GM10248 (cell line): Measurements from ENCODE around the gene FGF14.

Source experiments
- CTCF ChIA-PET: fragments of 300-600 bp; sonication (Branson Sonifier 250); formaldehyde crosslinking; extraction: SDS; loops from one replicate; lab custom pipeline; 2021; ENCODE audit warnings: antibody characterized with exemption; lab: Yijun Ruan, JAX
- POLR2A ChIA-PET: fragments of 350-650 bp; sonication (Branson Sonifier 250); formaldehyde crosslinking; extraction: SDS; loops from one replicate; lab custom pipeline; 2020; ENCODE audit warnings: antibody characterized with exemption; lab: Yijun Ruan, JAX
- DNase-seq: peaks from one replicate; pipeline ENCODE4 v3.0.0; 2012; ENCODE audit errors: extremely low spot score
- TF ChIP-seq, protein P1 (sequence below): IDR thresholded peaks from 2 replicates; pipeline ENCODE4 v1.5.1; 2012; ENCODE audit warnings: mild to moderate bottlenecking, low read depth; ENCODE audit errors: extremely low read depth, missing control alignments, control extremely low read depth

The FGF14 gene

DNA sequence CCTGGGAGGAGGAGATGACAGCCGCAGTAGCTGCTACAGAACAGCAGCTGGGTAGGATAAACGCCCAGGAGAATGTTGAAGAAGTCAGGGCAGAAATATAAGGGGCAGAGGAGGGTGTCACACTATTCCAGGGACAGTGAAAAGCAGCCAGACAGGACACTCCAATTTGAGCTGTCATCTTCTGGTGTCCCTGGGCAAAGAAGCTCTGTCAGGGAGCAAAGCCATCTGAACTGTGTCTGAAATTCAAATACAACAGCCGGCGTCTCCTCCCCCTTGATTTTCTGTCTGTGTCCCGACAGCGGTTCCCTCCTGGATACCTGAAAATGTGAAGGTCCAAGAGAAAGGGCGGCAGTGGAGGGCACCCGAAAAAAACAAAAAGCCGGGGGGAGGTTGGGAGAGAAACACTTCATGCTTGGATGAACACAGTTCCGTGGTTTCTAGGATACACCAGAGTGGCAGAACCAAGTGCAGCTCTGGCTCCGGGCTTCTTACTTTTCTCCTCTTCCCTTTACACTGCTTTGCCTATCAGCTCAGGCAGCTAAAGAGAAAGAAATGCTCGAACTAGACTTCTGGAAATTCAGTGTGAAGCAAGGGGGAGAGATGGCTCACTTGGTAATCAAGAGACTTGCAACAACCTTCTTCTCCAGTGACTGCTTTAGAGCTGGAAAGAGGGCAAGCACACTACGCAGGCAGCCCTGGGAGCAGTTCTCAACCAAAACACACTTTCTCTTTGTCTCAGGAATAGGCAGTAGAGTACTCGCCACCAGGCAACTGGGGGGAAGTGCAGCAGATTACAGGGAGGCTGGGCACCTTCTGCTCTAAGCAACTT lies 483.8 kb downstream of the FGF14 start:
- CTCF ChIA-PET: no interaction called here
- DNase-seq: no peak
- TF ChIP-seq, protein P1, sequence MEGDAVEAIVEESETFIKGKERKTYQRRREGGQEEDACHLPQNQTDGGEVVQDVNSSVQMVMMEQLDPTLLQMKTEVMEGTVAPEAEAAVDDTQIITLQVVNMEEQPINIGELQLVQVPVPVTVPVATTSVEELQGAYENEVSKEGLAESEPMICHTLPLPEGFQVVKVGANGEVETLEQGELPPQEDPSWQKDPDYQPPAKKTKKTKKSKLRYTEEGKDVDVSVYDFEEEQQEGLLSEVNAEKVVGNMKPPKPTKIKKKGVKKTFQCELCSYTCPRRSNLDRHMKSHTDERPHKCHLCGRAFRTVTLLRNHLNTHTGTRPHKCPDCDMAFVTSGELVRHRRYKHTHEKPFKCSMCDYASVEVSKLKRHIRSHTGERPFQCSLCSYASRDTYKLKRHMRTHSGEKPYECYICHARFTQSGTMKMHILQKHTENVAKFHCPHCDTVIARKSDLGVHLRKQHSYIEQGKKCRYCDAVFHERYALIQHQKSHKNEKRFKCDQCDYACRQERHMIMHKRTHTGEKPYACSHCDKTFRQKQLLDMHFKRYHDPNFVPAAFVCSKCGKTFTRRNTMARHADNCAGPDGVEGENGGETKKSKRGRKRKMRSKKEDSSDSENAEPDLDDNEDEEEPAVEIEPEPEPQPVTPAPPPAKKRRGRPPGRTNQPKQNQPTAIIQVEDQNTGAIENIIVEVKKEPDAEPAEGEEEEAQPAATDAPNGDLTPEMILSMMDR: no peak
- POLR2A ChIA-PET: no interaction called here

DNA sequence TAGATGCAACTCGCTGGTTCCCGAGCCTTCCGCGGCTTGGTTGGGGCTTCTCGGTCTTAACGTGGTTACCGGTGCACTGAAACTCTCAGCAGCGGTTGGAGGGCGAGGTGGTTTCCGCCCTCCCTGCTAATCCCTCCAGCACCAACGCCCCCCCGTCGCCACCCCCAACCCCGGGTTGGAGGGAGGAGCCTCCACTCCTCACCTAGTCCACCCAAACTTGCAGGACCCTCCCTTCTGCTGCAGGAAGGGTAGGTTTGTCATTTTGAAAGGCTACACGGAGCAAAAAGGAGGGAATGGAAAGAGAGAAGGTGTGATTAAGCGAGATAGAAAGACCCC lies 484.4 kb downstream of the FGF14 start:
- ChIA-PET POLR2A (no interaction called here), CTCF (no interaction called here)
- DNase-seq: peak; percentile 9
- TF ChIP-seq, protein P1: no peak

DNA sequence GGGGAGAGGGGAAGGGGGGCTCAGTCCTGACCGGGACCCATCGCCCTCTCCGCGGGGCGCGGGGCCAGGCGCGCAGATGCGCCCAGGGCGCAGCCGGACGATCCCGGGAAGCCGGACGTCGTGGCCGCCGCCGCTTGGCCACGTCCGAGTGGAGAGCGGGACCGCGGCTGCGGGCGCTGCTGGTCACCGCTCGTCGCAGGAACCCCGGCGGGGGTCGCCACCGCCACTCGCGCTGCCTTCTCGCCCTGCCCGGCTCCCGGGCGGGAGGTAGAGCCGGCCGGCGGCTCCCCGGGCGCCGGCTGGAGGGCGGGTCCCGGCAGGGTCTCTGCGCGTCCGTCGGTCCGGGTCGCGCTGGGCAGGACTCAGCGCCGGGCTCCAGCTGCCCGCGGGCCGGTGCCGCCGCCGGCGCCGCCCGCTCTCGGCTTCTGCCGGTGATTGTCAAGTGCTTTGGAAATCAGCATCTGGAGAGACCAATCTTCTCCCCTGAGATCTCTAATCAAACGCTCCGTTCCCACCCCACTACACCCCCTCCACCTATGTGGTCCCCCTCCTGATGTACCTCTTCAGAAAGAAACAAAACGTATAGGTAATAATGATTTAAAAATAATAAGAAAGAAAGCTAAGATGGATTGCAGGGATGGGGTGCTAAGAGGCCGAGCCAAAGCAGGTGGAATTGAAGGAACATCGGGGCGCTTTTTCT lies 484.9 kb downstream of the FGF14 start:
- DNase-seq: peak; percentile 11
- POLR2A ChIA-PET: no interaction called here
- CTCF ChIA-PET: no interaction called here
- TF ChIP-seq, protein P1: no peak

DNA sequence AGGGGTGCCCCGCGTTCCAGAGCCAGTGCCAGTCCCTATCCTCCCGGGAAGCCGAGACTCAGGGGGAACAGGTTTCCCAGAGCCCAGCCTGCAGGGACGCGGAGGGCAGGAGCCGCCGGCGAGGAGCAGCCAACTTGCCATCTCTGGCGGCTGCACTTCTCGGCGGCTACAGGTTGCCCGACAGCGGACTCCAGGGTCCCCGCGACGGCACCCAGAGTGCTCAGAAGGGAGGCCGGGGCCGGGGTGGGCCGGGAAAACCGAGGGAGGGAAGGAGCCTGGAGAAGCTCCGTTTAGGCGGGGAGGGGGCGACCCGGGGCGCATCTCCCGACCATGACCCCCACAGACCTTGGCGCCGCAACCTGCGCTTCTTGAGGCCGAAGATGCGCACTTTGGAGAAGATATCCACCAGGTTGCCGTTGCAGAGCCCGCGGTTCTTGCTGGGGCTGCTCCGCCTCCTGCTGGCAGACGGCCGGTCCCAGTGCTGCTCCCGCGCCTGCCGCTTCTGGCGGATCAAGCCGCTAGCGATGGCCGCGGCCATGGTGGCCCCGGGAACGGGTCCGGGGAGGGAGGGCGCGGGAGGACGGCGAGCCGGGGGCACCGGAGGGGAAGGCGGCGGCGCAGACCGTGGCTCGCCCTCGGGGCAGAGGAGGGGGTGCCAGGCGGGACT lies 485.6 kb downstream of the FGF14 start:
- TF ChIP-seq, protein P1: no peak
- POLR2A ChIA-PET: no interaction called here
- peak; percentile 15 for DNase-seq
- CTCF ChIA-PET: no interaction called here

DNA sequence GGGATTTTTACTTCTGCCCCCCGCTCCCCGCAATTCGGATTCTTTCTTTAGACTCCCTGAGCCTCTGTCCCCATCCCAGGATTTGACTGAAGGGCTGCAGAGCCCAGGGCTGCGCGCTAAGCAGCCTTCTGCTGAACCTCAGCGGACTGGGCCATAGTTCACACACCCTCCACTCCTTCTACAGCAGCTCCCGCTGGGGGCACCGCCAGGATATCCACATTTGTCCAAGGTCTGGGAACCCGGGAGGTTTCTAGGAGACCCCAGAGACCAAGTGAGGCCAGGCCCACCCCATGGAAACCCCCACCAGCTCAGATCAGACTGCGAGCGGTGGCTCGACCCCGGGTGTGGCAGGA lies 486.1 kb downstream of the FGF14 start:
- TF ChIP-seq, protein P1: no peak
- CTCF ChIA-PET: no interaction called here
- no peak for DNase-seq
- POLR2A ChIA-PET: no interaction called here

DNA sequence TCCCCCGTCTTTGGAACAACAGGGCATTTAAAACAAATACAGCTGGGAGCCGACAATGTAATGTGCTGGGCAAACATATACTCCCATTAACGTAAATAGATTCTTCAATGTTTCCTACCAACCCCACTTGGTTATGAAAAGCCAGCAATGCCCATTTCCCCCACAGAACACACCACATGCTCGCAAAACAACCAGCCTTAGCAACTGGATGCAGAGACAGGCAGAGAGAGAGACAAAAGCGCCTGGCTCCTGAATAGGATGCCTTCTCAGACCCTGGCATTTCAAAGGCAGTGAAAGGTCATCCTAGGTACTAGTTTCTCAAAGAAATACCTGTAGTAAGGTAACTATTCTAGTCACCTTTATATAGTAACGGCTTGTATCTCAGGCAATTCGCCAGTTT lies 486.5 kb downstream of the FGF14 start:
- DNase-seq: no peak
- ChIA-PET CTCF (no interaction called here), POLR2A (no interaction called here)
- TF ChIP-seq, protein P1: no peak
